DND-41 (cell line): ENCODE results near the gene ACSL3.

ENCODE experiments used
- EZH2 ChIP-seq: IDR thresholded peaks from 3 replicates; pipeline ENCODE4 v1.6.1; 2012; ENCODE audit warnings: borderline replicate concordance, low read depth, mild to moderate bottlenecking, moderate library complexity, low read length, inconsistent platforms; ENCODE audit not compliant: severe bottlenecking
- TF ChIP-seq, protein P1 (sequence below): IDR thresholded peaks from 2 replicates; pipeline ENCODE4 v1.5.1; 2012; ENCODE audit warnings: borderline replicate concordance, low read length, moderate library complexity, mild to moderate bottlenecking; ENCODE audit not compliant: poor library complexity, severe bottlenecking; ENCODE audit errors: extremely low read depth

DNA sequence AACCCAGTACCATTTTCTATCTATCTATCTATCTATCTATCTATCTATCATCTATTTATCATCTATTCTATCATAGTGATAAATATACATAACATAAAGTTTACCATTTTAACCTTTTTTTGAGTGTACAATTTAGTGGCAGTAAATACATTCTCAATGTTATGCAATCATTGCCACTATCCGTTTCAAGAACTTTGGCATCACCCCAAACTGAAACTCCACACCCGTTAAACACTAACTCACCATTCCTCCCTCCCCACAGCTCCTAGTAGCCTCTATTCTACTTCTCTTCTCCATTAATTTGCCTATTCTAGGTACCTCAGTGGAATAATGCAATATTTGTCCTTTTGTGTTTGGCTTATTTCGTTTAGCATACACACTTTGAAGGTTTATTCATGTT, 108.7 kb downstream of the ACSL3 start:
- TF ChIP-seq, protein P1, sequence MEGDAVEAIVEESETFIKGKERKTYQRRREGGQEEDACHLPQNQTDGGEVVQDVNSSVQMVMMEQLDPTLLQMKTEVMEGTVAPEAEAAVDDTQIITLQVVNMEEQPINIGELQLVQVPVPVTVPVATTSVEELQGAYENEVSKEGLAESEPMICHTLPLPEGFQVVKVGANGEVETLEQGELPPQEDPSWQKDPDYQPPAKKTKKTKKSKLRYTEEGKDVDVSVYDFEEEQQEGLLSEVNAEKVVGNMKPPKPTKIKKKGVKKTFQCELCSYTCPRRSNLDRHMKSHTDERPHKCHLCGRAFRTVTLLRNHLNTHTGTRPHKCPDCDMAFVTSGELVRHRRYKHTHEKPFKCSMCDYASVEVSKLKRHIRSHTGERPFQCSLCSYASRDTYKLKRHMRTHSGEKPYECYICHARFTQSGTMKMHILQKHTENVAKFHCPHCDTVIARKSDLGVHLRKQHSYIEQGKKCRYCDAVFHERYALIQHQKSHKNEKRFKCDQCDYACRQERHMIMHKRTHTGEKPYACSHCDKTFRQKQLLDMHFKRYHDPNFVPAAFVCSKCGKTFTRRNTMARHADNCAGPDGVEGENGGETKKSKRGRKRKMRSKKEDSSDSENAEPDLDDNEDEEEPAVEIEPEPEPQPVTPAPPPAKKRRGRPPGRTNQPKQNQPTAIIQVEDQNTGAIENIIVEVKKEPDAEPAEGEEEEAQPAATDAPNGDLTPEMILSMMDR = no peak
- TF ChIP-seq EZH2 = no peak
